ENCODE data around the gene BMP6. TPM values are rescaled to one million over a fixed set of nuclear protein-coding genes. Genes with fewer than 3 reads are reported as not detected.

The BMP6 gene
- total RNA-seq, 1 donor from 2014 or later: 0.44 TPM

- Mint-ChIP-seq H3K27ac (ENCODE audit: unreplicated experiment) (no peak overlapping the region), H3K4me3 (no peak overlapping the region)
- DNase-seq (ENCODE audit: low read depth, low spot score): no peak
These were observed 178.9 kb downstream of the BMP6 start for GRCh38 chr6:7904654-7905319.

GRCh38 chr6:7905416-7905815 is 179.5 kb downstream of the BMP6 start:
- Mint-ChIP-seq H3K9me3 (no peaks in the 10 kb centered on the region), H3K4me1 (peaks cover 17% of the 10 kb centered on the region), H3K36me3 (ENCODE audit: low read depth) (peaks cover 11% of the 10 kb centered on the region), H3K27me3 (ENCODE audit: low read depth) (no peaks in the 10 kb centered on the region), H3K4me3 (no peak overlapping the region), H3K27ac (ENCODE audit: unreplicated experiment) (no peak overlapping the region)
- no peak for DNase-seq (ENCODE audit: low read depth, low spot score)
- TF ChIP-seq CTCF (conservative IDR thresholded peaks at IDR 0.05): no peak

More at GRCh38 chr6:7904654-7905319, 178.9 kb downstream of the BMP6 start:
- H3K36me3 Mint-ChIP-seq (ENCODE audit: low read depth): peaks cover 11% of the 10 kb centered on the region
- H3K9me3 Mint-ChIP-seq: no peaks in the 10 kb centered on the region
- H3K4me1 Mint-ChIP-seq: peaks cover 17% of the 10 kb centered on the region
- TF ChIP-seq CTCF (conservative IDR thresholded peaks at IDR 0.05): no peak
- H3K27me3 Mint-ChIP-seq (ENCODE audit: low read depth): no peaks in the 10 kb centered on the region

- DNase-seq (ENCODE audit: low read depth, low spot score): no peak
- H3K36me3 Mint-ChIP-seq (ENCODE audit: low read depth): peaks cover 6% of the 10 kb centered on the region
- peaks cover 17% of the 10 kb centered on the region for H3K4me1 Mint-ChIP-seq
- H3K9me3 Mint-ChIP-seq: no peaks in the 10 kb centered on the region
- no peak for TF ChIP-seq CTCF (conservative IDR thresholded peaks at IDR 0.05)
- H3K4me3 Mint-ChIP-seq: no peak overlapping the region
- no peaks in the 10 kb centered on the region for H3K27me3 Mint-ChIP-seq (ENCODE audit: low read depth)
- H3K27ac Mint-ChIP-seq (ENCODE audit: unreplicated experiment): no peak overlapping the region
These were observed 180.8 kb downstream of the BMP6 start for GRCh38 chr6:7906741-7907140.

GRCh38 chr6:7907159-7907558 is 181.3 kb downstream of the BMP6 start:
- Mint-ChIP-seq H3K36me3 (ENCODE audit: low read depth) (peaks cover 6% of the 10 kb centered on the region), H3K4me3 (no peak overlapping the region), H3K4me1 (peaks cover 17% of the 10 kb centered on the region), H3K27me3 (ENCODE audit: low read depth) (no peaks in the 10 kb centered on the region), H3K9me3 (no peaks in the 10 kb centered on the region), H3K27ac (ENCODE audit: unreplicated experiment) (no peak overlapping the region)
- TF ChIP-seq CTCF (conservative IDR thresholded peaks at IDR 0.05): no peak
- DNase-seq (ENCODE audit: low read depth, low spot score): no peak

- no peak for TF ChIP-seq CTCF (conservative IDR thresholded peaks at IDR 0.05)
- H3K9me3 Mint-ChIP-seq: no peaks in the 10 kb centered on the region
- peak overlapping the region; percentile 91 for H3K4me3 Mint-ChIP-seq
- peak; percentile 52 for DNase-seq (ENCODE audit: low read depth, low spot score)
- peaks cover 17% of the 10 kb centered on the region for H3K4me1 Mint-ChIP-seq
- peaks cover 6% of the 10 kb centered on the region for H3K36me3 Mint-ChIP-seq (ENCODE audit: low read depth)
- H3K27ac Mint-ChIP-seq (ENCODE audit: unreplicated experiment): peak overlapping the region; percentile 90
- H3K27me3 Mint-ChIP-seq (ENCODE audit: low read depth): no peaks in the 10 kb centered on the region
These were observed 183.7 kb downstream of the BMP6 start for GRCh38 chr6:7909323-7910276.
